HepG2 (cell line): Measurements from ENCODE around the gene TOMM20. TPM values are rescaled to one million over a fixed set of nuclear protein-coding genes. Genes with fewer than 3 reads are reported as not detected.

Experiments
- DPF2 ChIP-seq: sonication (generic); formaldehyde crosslinking; IDR thresholded peaks from 2 replicates; pipeline ENCODE4 v1.4.0; 2020; ENCODE audit warnings: mild to moderate bottlenecking, low read depth, missing genetic modification reagents, borderline replicate concordance
- ELF4 ChIP-seq: sonication (generic); formaldehyde crosslinking; IDR thresholded peaks from 2 replicates; pipeline ENCODE4 v1.5.0; 2020; ENCODE audit warnings: missing genetic modification reagents, mild to moderate bottlenecking, moderate library complexity, borderline replicate concordance
- FOXO1 ChIP-seq: sonication (generic); formaldehyde crosslinking; IDR thresholded peaks from 2 replicates; pipeline ENCODE4 v1.4.0; 2020; ENCODE audit warnings: missing genetic modification reagents
- HIVEP1 ChIP-seq: sonication (generic); formaldehyde crosslinking; IDR thresholded peaks from 2 replicates; pipeline ENCODE4 v1.4.0; 2020; ENCODE audit warnings: mild to moderate bottlenecking, missing genetic modification reagents
- MAFF ChIP-seq: IDR thresholded peaks from 2 replicates; pipeline ENCODE4 v1.6.1; 2011; ENCODE audit warnings: low read depth, low read length, improper control_type of control experiment
- RFXANK ChIP-seq: IDR thresholded peaks from 2 replicates; pipeline ENCODE4 v1.6.1; 2016
- SSRP1 ChIP-seq: IDR thresholded peaks from 2 replicates; pipeline ENCODE4 v1.6.1; 2016; ENCODE audit warnings: control low read depth
- YEATS4 ChIP-seq: sonication (generic); formaldehyde crosslinking; IDR thresholded peaks from 2 replicates; pipeline ENCODE4 v1.4.0; 2020; ENCODE audit warnings: missing genetic modification reagents, borderline replicate concordance
- ZNF567 ChIP-seq: sonication (generic); formaldehyde crosslinking; IDR thresholded peaks from 2 replicates; pipeline ENCODE4 v1.8.1; 2023; ENCODE audit warnings: mild to moderate bottlenecking, missing genetic modification reagents, borderline replicate concordance
- ZNF577 ChIP-seq: sonication (generic); formaldehyde crosslinking; IDR thresholded peaks from 2 replicates; pipeline ENCODE4 v1.4.0; 2020; ENCODE audit warnings: mild to moderate bottlenecking, low read depth, missing genetic modification reagents, borderline replicate concordance
- ZSCAN25 ChIP-seq: sonication (generic); formaldehyde crosslinking; IDR thresholded peaks from 2 replicates; pipeline ENCODE4 v1.8.0; 2022; ENCODE audit warnings: mild to moderate bottlenecking, missing genetic modification reagents
- polyA plus RNA-seq, 8 experiments: library from polyadenylated mRNA; depleted of rRNA in 3 of 8; stranded (reverse) in 7 of 8; unstranded in 1 of 8; fragments of >200 nt; fragmentation: Illumina TruSeq in 4 of 8; extraction: Trizol in 4 of 8; gene quantifications; 2 replicates each; pipeline versions ENCODE4 v1.2.1 to v1.2.3, GENCODE V29; 2011 to 2016; ENCODE audit warnings: low read depth in 4 of 8, missing spikeins in 1 of 8, mixed read lengths in 1 of 8; ENCODE audit not compliant: insufficient read depth in 1 of 8
- total RNA-seq, 5 experiments: library from RNA; depleted of rRNA; stranded (reverse); fragments of >200 nt; fragmentation: Illumina TruSeq; extraction: Trizol; gene quantifications; 2 replicates each; pipeline ENCODE4 v1.2.3, GENCODE V29; 2016; ENCODE audit warnings: low read depth in 1 of 5
- TF ChIP-seq, protein P1 (sequence below): sonication (generic); formaldehyde crosslinking; IDR thresholded peaks from 2 replicates; pipeline ENCODE4 v1.4.0; 2020; ENCODE audit warnings: missing genetic modification reagents, borderline replicate concordance
- TF ChIP-seq, protein P2 (sequence below): sonication (generic); formaldehyde crosslinking; IDR thresholded peaks from 2 replicates; pipeline ENCODE4 v1.4.0; 2020; ENCODE audit warnings: mild to moderate bottlenecking, missing genetic modification reagents
- TF ChIP-seq, protein P3 (sequence below): sonication (generic); formaldehyde crosslinking; IDR thresholded peaks from 2 replicates; pipeline ENCODE4 v1.5.1; 2020; ENCODE audit warnings: missing genetic modification reagents, mild to moderate bottlenecking, borderline replicate concordance
- TF ChIP-seq, protein P4 (sequence below): conservative IDR thresholded peaks from 2 replicates; pipeline ENCODE4 v1.6.1; 2018; ENCODE audit warnings: missing genetic modification reagents

Gene TOMM20
- total and polyA plus RNA-seq, 2 of the 13 experiments (the other 11 are each of a cell fraction or from before 2014, with no cell fraction given), result 153 to 376 TPM

DNA sequence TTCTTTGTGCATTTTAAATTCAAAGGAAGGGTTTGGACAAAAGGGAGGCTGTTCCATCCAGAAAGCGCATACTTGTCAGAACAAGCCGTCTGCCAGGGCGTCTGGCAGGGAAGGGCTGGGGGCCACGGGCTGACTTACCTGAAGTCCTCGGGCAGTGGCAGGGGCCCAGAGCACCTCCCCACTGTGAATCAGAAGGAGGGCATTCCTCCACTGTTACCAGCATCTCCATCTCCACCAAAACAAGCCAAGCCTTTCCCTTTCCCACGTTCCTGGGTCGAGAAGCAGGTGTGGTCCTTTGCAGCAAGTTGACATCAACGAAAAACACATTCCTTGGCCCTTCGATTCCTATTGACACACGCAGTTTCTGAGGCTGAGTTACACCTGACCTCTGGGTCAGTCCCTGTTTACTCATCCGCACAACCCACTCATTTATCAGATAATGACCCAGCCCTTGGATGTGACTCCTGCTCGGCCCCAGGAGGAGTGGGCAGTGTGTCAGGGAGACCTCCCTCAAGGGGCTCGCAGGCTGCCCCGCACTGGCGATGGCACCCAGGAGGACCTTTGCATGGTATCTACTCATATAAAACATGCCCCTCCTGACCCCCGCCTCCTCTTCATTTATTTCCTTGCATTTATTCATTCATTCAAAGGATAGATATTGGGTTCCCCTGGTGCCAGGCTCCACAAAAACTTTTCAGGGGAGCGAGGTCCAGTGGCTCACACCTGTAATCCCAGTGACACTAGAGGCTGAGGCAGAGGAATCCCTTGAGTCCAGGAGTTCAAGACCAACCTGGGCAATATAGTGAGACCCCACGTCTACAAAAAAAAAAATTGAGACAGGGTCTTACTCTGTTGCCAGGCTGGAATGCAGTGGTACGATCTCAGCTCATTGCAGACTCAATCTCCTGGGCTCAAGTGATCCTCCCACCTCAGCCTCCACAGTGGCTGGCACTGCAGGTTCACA, 60.2 kb downstream of the TOMM20 start (continued):
- TF ChIP-seq, protein P1, sequence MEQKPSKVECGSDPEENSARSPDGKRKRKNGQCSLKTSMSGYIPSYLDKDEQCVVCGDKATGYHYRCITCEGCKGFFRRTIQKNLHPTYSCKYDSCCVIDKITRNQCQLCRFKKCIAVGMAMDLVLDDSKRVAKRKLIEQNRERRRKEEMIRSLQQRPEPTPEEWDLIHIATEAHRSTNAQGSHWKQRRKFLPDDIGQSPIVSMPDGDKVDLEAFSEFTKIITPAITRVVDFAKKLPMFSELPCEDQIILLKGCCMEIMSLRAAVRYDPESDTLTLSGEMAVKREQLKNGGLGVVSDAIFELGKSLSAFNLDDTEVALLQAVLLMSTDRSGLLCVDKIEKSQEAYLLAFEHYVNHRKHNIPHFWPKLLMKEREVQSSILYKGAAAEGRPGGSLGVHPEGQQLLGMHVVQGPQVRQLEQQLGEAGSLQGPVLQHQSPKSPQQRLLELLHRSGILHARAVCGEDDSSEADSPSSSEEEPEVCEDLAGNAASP (CRISPR knock-in tag), result peak; percentile 88; the same call in 1 of the 2 replicates
- TF ChIP-seq YEATS4 (CRISPR knock-in tag), result peak; percentile 68
- peak; percentile 26; the same call in 1 of the 2 replicates for TF ChIP-seq MAFF
- peak; percentile 96 for TF ChIP-seq FOXO1 (CRISPR knock-in tag)
- TF ChIP-seq, protein P2, sequence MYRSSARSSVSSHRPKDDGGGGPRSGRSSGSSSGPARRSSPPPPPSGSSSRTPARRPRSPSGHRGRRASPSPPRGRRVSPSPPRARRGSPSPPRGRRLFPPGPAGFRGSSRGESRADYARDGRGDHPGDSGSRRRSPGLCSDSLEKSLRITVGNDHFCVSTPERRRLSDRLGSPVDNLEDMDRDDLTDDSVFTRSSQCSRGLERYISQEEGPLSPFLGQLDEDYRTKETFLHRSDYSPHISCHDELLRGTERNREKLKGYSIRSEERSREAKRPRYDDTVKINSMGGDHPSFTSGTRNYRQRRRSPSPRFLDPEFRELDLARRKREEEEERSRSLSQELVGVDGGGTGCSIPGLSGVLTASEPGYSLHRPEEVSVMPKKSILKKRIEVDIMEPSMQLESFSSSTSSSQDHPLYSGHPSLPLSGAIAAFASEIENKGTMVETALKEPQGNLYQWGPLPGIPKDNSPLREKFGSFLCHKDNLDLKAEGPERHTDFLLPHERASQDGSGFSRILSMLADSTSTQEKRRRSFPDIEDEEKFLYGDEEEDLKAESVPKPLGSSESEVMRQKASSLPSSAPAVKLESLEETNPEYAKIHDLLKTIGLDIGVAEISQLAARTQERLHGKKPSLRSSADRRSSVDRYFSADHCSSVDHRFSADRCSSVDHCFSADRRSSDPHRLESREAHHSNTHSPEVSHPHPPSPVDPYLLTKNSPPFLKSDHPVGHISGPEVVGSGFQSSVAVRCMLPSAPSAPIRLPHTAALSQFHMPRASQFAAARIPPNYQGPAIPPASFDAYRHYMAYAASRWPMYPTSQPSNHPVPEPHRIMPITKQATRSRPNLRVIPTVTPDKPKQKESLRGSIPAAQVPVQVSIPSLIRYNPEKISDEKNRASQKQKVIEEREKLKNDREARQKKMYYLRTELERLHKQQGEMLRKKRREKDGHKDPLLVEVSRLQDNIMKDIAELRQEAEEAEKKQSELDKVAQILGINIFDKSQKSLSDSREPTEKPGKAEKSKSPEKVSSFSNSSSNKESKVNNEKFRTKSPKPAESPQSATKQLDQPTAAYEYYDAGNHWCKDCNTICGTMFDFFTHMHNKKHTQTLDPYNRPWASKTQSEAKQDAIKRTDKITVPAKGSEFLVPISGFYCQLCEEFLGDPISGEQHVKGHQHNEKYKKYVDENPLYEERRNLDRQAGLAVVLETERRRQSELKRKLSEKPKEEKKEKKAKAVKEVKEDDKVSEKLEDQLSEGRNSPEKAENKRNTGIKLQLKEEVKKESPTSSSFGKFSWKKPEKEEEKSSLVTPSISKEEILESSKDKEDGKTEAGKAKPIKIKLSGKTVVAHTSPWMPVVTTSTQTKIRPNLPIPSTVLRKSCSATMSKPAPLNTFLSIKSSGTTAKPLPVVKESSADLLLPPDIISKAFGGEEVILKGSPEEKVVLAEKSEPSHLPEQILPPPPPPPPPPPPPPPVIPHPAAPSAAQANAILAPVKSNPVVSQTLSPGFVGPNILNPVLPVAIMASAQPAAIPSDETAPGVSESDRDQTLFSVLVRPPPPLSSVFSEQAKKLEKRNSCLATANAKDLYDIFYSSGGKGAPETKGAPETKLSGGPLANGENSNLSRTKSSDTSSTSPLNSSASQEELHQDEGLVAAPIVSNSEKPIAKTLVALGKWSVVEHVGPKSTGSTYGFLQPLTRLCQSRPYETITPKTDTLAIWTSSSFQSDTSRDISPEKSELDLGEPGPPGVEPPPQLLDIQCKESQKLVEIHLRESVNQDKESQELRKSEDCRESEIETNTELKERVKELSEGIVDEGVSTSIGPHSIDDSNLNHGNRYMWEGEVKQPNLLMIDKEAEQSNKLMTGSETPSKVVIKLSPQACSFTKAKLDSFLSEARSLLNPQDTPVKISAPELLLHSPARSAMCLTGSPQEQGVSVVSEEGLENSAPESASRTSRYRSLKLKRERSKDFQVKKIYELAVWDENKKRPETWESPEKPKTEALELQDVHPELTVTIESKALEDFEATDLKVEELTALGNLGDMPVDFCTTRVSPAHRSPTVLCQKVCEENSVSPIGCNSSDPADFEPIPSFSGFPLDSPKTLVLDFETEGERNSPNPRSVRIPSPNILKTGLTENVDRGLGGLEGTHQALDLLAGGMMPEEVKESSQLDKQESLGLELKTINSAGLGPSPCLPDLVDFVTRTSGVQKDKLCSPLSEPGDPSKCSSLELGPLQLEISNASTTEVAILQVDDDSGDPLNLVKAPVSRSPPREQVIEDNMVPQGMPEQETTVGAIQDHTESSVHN (CRISPR knock-in tag), result no peak
- no peak for TF ChIP-seq ZSCAN25 (CRISPR knock-in tag)
- peak; percentile 81; the same call in 1 of the 2 replicates for TF ChIP-seq DPF2 (CRISPR knock-in tag)
- no peak for TF ChIP-seq RFXANK (CRISPR knock-in tag)
- peak; percentile 69 for TF ChIP-seq SSRP1 (CRISPR knock-in tag)
- TF ChIP-seq ELF4 (CRISPR knock-in tag), result no peak
- TF ChIP-seq ZNF567 (CRISPR knock-in tag), result 0 out of 2 replicates have a peak, but pooled peaks have one; percentile 51
- TF ChIP-seq HIVEP1, result no peak
- no peak for TF ChIP-seq ZNF577 (CRISPR knock-in tag)
- TF ChIP-seq, protein P3, sequence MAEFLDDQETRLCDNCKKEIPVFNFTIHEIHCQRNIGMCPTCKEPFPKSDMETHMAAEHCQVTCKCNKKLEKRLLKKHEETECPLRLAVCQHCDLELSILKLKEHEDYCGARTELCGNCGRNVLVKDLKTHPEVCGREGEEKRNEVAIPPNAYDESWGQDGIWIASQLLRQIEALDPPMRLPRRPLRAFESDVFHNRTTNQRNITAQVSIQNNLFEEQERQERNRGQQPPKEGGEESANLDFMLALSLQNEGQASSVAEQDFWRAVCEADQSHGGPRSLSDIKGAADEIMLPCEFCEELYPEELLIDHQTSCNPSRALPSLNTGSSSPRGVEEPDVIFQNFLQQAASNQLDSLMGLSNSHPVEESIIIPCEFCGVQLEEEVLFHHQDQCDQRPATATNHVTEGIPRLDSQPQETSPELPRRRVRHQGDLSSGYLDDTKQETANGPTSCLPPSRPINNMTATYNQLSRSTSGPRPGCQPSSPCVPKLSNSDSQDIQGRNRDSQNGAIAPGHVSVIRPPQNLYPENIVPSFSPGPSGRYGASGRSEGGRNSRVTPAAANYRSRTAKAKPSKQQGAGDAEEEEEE (CRISPR knock-in tag), result peak; percentile 83; the same call in 1 of the 2 replicates
- TF ChIP-seq, protein P4, sequence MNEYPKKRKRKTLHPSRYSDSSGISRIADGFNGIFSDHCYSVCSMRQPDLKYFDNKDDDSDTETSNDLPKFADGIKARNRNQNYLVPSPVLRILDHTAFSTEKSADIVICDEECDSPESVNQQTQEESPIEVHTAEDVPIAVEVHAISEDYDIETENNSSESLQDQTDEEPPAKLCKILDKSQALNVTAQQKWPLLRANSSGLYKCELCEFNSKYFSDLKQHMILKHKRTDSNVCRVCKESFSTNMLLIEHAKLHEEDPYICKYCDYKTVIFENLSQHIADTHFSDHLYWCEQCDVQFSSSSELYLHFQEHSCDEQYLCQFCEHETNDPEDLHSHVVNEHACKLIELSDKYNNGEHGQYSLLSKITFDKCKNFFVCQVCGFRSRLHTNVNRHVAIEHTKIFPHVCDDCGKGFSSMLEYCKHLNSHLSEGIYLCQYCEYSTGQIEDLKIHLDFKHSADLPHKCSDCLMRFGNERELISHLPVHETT (CRISPR knock-in tag), result 0 out of 2 replicates have a peak, but pooled peaks have one; percentile 37
